ENCODE measurements around the gene SH3RF3.

The SH3RF3 gene

DNA sequence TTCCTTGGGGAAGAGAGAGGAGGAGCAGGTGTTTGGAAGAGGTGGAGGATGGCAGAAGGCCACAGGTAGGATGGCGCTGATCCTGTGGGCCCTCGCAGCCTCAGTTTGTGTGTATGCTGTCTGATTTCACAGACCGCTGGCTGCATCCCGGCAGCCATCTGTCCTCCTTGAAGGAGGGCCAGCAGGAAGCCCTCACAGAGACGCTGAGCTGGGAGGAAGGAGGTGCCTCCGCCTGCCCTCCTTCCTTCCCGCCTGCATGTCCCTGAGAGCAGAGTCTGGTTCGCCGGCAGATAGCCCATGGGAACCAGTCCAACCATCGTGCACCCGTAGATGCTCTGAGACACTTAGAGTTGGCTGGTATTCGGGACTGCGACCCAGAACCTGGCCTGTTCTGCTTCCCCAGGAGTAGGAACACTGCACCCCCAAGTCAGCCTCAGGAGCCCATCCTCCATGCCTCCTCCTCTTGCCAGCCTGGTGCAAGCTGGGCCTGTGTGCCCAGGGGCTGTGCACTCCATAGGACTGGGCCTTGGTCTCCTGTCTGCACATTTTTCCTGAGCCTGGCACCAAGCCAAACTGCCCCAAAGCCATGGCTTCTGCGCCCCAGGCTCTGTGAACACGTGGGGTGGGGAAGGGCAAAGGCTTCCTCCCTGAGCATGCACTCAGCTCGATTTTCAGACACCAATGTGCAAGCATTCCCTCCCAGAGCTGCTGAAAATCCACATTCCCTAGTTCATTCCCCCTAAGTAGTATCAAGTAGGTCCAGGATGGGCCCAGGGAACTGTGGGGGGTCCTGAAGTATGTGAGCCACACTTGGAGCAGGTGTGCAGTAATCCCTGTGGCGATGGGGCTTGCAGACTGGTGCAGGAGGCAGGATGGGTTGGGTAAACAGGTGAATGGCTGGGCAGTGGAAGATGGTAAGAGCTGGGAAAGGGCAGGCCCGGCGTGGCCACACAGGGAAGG lies 369.2 kb downstream of the SH3RF3 start:
- DNase-seq (ENCODE audit: low read depth, low spot score) = no peak

DNA sequence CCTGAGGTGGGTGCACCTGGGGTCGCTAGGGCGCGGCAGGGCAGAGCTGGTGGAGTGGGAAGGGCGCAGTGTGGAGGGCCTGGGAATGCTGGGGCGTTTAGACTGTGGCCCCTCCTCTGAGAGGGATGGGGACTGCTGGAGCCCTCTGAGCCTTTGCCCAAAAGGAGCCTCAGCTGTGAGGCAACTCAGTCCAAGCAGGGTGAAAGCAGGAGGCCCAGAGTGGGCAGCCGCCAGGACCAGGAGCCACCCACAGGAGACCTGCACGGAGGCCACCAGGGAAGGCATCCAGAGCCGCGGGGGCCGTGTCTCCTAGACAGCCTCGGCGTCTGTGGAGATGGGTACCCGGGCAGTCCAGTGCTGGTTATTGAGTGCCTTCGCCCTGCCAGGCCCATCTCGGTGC lies 369.9 kb downstream of the SH3RF3 start:
- no peak for DNase-seq (ENCODE audit: low read depth, low spot score)

DNA sequence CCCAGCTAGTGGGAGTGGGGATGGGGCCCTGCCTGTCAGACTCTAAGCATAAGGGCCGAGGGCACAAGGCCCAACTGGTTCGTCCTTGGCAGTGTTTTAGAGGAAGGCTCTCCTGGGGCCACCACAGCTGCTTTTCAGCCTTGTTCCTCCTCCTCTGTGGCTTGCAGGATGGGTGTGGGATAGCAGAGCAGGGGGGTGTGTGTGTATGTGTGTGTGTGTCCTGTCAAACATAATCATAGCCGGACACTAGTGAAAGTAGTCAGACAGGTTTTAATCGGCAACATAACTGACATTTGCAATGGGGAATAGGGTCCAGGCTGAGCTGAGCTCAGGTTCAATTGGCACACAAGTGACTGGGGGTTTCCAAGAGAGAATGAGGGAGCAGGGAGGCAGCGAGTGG lies 370.6 kb downstream of the SH3RF3 start:
- DNase-seq (ENCODE audit: low read depth, low spot score) = no peak

DNA sequence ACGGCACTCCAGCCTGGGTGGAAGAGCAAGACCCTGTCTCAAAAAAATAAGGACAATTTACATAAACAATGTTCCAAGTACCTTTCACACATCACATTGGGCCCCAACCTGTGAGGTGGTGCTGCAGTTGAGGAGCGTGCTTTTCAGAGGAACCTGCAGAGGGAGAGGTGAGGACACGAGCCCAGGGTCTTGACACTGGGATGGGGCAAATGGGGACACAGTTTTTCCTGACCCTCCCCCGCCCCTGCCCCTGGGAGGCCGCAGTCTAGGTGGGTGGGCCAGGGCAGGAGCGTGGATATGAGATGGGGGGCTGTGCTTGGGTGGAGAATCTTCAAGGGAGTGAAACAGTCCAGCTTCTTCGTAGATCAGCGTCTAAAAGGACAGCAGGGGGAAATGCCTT lies 371.9 kb downstream of the SH3RF3 start:
- no peak for DNase-seq (ENCODE audit: low read depth, low spot score)

- DNase-seq (ENCODE audit: low read depth, low spot score) = no peak
These were observed 372.5 kb downstream of the SH3RF3 start for GRCh38 chr2:109501461-109501860.

GRCh38 chr2:109503191-109503590 lies 374.2 kb downstream of the SH3RF3 start:
- DNase-seq (ENCODE audit: low read depth, low spot score) = no peak

DNA sequence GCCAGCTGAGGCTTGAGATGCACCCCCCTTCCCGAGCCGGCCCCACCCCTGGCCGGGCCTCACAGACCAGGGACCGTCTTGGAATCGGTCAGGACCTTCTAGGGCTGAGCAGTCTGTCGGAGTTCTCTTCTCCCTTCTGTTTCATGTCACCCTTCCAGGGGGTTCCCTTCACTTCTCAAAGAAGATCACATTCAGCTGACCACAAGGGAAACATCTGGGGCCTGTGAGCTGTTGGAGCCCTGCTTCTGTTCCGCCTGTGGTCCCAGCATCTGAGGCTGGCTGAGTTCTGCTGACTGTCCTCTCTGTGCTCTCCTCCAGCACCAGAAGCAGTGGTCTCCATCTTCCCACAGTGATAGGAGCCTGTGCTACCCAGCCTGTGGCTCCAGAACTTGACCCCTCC lies 378.2 kb downstream of the SH3RF3 start:
- no peak for DNase-seq (ENCODE audit: low read depth, low spot score)

DNA sequence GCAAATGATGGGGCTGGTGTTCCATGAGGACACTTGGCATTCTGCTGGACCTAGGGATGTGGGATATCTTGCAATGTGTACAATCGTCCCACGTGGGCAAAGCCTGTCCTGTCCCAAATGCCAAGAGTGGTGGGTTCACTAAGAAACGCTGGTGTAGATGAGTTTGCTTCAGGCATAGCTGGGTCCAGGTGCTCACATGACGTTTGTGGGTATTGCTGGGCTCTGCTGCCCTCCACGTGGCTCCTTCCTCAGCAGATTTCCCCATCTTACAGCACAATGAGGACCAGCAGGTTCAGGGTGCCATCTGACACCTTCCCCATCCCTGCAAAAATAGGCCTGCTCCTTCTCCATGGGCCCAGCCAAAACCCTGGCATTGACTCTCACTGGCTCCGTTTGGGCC lies 378.8 kb downstream of the SH3RF3 start:
- no peak for DNase-seq (ENCODE audit: low read depth, low spot score)

DNA sequence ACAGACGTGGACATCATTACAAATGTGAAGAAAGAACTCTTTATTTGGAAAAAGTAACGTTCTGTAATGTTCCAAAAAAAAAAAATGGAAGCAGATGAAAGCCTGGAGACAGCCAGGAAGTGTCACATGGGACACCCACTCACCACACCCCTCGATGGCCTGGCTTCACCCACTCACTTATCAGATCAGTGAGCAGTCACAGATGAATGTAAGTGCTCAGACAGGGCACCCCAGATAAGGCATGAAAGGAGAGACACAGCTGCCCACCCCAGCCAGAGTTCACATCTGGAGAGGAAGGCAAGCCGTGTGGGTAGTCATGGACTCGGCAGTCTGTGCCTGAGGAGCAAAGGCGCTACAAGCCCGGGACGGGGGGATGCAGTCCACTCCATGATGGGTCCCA lies 379.6 kb downstream of the SH3RF3 start:
- no peak for DNase-seq (ENCODE audit: low read depth, low spot score)

DNA sequence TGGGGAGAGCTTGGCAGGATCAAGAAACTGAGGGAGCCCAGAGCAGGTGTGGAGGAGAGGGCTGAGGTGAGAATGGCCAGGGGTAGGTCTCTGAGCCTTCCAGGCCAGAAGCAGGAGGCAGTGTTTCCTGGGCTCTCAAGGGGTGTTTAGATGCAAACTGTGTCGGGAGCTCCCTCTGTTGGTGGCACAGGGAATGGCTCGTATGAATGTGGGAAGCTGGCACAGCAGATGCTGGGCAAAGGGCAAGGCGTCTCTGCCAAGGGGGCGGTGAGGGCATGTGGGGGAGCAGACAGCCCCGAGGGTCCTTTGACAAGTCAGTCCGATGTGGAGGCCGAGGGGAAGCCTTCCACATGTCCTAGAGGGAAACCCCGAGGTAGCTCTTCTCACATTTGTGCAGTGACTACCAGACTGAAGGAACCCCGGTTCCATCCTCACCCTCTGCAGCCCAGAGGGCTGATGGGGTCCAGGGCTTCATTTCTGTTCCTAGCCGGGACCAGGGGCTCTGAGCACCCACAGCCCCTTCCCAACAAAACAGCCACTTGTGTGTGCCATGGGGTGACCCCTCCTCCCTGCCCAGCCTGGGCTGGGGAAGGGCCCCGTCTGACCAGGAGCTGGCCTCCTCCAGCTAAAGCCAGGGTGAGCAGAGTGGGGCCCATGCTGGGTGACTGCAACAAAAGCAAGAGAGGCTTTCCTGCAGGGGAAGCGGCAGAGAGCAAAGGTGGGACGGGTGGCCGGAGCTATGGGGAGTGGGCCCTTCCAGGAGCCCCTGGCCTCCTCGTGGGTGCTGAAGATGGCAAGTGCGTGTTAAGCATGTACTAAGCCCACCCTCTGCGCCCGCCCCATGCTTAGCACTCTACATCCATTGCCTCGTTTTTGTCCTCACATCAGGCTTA lies 381.4 kb downstream of the SH3RF3 start:
- peak; percentile 80 for DNase-seq (ENCODE audit: low read depth, low spot score)

GRCh38 chr2:109511168-109511567 lies 382.2 kb downstream of the SH3RF3 start:
- no peak for DNase-seq (ENCODE audit: low read depth, low spot score)

GRCh38 chr2:109512076-109512475 lies 383.1 kb downstream of the SH3RF3 start:
- no peak for DNase-seq (ENCODE audit: low read depth, low spot score)

DNA sequence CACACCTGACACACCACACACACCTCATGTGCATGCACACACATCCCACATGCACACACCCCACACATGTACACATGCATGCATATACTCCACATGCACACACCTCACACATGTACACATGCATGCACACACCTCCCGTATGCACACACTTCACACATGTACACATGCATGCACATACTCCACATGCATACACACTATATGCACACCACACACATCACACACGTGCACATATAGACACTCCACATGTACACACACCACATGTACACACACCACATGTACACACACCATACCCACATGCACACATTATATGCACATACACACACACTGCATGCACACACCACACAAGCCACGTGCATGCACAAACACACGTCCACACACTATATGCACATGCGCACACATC lies 384.2 kb downstream of the SH3RF3 start:
- DNase-seq (ENCODE audit: low read depth, low spot score) = no peak

GRCh38 chr2:109513749-109514588 lies 385.0 kb downstream of the SH3RF3 start:
- no peak for DNase-seq (ENCODE audit: low read depth, low spot score)

DNA sequence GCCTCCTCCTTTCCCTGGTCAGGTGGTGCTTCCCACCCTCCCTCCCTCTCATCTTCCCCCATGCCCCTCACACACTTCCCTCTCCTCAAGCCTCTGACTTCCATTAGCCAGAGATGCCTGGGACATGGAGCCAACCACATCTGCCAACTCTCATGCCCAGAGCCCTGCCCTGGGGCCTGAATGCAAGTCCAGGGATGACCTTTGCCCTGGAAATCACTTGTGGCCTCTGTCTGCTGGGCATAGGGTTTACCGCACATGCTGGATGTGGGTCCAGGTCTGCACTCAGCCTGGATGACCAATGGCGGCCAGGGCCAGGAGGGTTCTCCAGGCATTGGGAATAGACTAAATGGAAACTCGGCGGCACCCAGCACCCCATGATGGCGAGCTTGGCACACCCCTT lies 385.9 kb downstream of the SH3RF3 start:
- DNase-seq (ENCODE audit: low read depth, low spot score) = no peak

DNA sequence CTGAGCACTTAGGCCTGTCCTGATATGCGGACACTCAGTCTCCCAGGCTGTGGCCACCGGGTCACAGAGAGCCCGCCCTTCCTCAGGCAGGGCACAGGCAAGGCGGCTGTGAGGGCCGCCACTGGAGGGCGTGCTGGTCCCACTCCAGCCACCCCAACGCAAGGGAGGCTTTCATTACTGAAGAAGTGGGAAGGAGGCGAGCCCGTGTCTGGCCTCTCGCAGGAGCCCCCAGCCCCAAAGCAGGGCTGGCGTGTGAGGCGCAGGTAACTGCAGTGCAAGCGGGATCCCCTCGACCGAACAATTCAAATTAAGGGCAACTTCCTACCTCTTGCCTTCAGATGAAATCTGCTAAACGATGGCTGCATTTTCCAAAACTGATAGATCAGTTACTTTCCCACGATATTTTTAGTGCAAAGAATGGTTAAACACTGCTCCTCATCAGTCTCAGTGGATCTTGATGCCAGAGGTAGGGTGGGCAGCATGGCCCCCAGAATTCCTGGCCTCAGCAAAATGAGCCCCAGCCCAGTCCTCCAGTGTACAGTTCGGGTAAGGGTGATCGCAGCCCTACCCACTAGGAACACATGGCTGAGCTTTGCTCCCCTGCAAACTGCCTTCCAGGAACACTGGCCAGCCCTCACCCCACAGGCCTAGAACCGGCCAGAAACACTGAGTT lies 387.6 kb downstream of the SH3RF3 start:
- peak; percentile 92 for DNase-seq (ENCODE audit: low read depth, low spot score)

GRCh38 chr2:109517118-109517889 lies 388.3 kb downstream of the SH3RF3 start:
- no peak for DNase-seq (ENCODE audit: low read depth, low spot score)

DNA sequence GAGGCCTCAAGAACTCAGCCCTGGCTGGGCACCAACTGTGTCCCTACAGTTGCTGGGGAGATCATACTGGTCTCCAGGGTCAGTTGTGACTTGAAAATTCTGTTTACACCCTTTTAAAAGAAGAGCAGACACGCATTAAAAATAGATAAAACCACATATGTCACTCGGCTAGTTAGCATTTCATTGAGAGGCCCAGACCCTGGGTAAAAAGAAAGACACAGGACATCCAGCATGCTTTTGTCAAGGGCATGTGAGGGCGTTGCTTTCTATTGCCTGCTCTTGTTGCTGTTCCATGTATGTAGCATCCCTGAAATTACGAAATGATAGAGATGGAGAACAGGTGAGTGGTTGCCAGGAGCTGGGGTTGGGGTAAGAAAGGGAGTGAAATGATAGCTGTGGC lies 390.5 kb downstream of the SH3RF3 start:
- no peak for DNase-seq (ENCODE audit: low read depth, low spot score)

- no peak for DNase-seq (ENCODE audit: low read depth, low spot score)
These were observed 392.4 kb downstream of the SH3RF3 start for GRCh38 chr2:109521233-109522062.

DNA sequence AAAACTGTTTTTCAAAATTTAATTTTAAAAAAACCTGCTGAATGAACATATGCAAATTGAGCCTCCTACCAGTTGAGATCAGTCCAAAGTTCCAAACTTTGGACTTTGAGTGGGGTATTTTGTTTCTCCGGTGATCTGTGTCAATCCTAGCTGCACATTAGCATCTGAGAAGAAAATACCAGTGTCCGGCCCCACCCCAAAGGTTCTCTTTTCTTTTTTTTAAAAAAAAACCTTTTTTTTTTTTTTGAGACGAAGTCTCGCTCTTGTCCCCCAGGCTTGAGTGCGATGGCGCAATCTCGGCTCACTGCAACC lies 393.0 kb downstream of the SH3RF3 start:
- DNase-seq (ENCODE audit: low read depth, low spot score) = no peak
